Loucy (cell line): ENCODE measurements around the gene FARP1.

Experiments
- H2AFZ ChIP-seq: fragments of 200-600 bp; sonication (generic); 2 replicates; pipeline ENCODE4 v1.6.0; 2016; ENCODE audit warnings: antibody characterized with exemption, mild to moderate bottlenecking, low read length, moderate library complexity
- H3F3A ChIP-seq: fragments of 200-600 bp; 2 replicates; pipeline ENCODE4 v1.6.0; 2016; ENCODE audit warnings: antibody characterized with exemption, low read depth, mild to moderate bottlenecking
- H3K27me3 ChIP-seq: fragments of 200-600 bp; sonication (generic); 2 replicates; pipeline ENCODE4 v1.6.1; 2014; ENCODE audit warnings: low read length, mild to moderate bottlenecking; ENCODE audit not compliant: insufficient read depth, poor library complexity, severe bottlenecking
- H3K36me3 ChIP-seq: fragments of 200-600 bp; sonication (generic); 2 replicates; pipeline ENCODE4 v1.6.1; 2016; ENCODE audit warnings: low read length; ENCODE audit not compliant: insufficient read depth
- H3K4me1 ChIP-seq: fragments of 200-600 bp; sonication (generic); 2 replicates; pipeline ENCODE4 v1.5.1; 2014; ENCODE audit warnings: low read length, mild to moderate bottlenecking; ENCODE audit not compliant: insufficient read depth, poor library complexity, severe bottlenecking
- H3K4me2 ChIP-seq: fragments of 200-600 bp; sonication (generic); 2 replicates; pipeline ENCODE4 v1.6.0; 2014; ENCODE audit warnings: antibody characterized with exemption, low read length, low read depth, mild to moderate bottlenecking; ENCODE audit not compliant: poor library complexity, severe bottlenecking
- H3K4me3 ChIP-seq: fragments of 200-600 bp; sonication (generic); 2 replicates; pipeline ENCODE4 v1.5.1; 2014; ENCODE audit warnings: low read length, mild to moderate bottlenecking, mixed read lengths; ENCODE audit not compliant: poor library complexity, severe bottlenecking
- H3K79me2 ChIP-seq: fragments of 200-600 bp; sonication (generic); 2 replicates; pipeline ENCODE4 v1.6.1; 2014; ENCODE audit warnings: low read length; ENCODE audit not compliant: insufficient read depth
- H3K9ac ChIP-seq: fragments of 200-600 bp; sonication (generic); 2 replicates; pipeline ENCODE4 v1.6.0; 2014; ENCODE audit warnings: mild to moderate bottlenecking, low read depth, low read length, moderate library complexity; ENCODE audit not compliant: poor library complexity, severe bottlenecking
- H3K9me2 ChIP-seq: fragments of 200-600 bp; sonication (generic); replicated peaks from 2 replicates; pipeline ENCODE4 v1.6.1; 2016; ENCODE audit warnings: low read depth, low read length, mixed read lengths
- H3K9me3 ChIP-seq: fragments of 200-600 bp; sonication (generic); 2 replicates; pipeline ENCODE4 v1.6.1; 2014; ENCODE audit warnings: mild to moderate bottlenecking, antibody characterized with exemption, low read length, low read depth; ENCODE audit not compliant: insufficient read depth
- H4K20me1 ChIP-seq: fragments of 200-600 bp; sonication (generic); 2 replicates; pipeline ENCODE4 v1.6.0; 2014; ENCODE audit warnings: antibody characterized with exemption, low read length, mild to moderate bottlenecking; ENCODE audit not compliant: insufficient read depth, poor library complexity, severe bottlenecking
- CTCF ChIP-seq: fragments of 200-600 bp; sonication (generic); conservative IDR thresholded peaks from 2 replicates; pipeline ENCODE4 v1.5.1; 2014; ENCODE audit warnings: mild to moderate bottlenecking, antibody characterized with exemption, low read length
- EZH2phosphoT487 ChIP-seq: fragments of 200-600 bp; IDR thresholded peaks from 2 replicates; pipeline ENCODE4 v1.6.1; 2018; ENCODE audit warnings: antibody characterized with exemption, mild to moderate bottlenecking, moderate library complexity, borderline replicate concordance

FARP1 gene

GRCh38 chr13:98415326-98416070, 272.6 kb downstream of the FARP1 start:
- no peak overlapping the region for H3K4me3 ChIP-seq
- no peaks in the 10 kb centered on the region for H3K79me2 ChIP-seq
- no peaks in the 10 kb centered on the region for H3K9me2 ChIP-seq
- no peak for TF ChIP-seq EZH2phosphoT487
- no peak overlapping the region for H3K4me2 ChIP-seq
- H3K9ac ChIP-seq: no peak overlapping the region
- H4K20me1 ChIP-seq: no peaks in the 10 kb centered on the region
- no peak overlapping the region for H2AFZ ChIP-seq
- H3K36me3 ChIP-seq: no peaks in the 10 kb centered on the region
- no peaks in the 10 kb centered on the region for H3F3A ChIP-seq
- H3K4me1 ChIP-seq: peaks cover 11% of the 10 kb centered on the region
- H3K9me3 ChIP-seq: no peaks in the 10 kb centered on the region
- H3K27me3 ChIP-seq: no peaks in the 10 kb centered on the region

- no peak overlapping the region for H3K9ac ChIP-seq
- H3K36me3 ChIP-seq: no peaks in the 10 kb centered on the region
- no peaks in the 10 kb centered on the region for H3K79me2 ChIP-seq
- H3K4me2 ChIP-seq: no peak overlapping the region
- peaks cover 11% of the 10 kb centered on the region for H3K4me1 ChIP-seq
- H3F3A ChIP-seq: no peaks in the 10 kb centered on the region
- no peak overlapping the region for H2AFZ ChIP-seq
- no peaks in the 10 kb centered on the region for H3K9me3 ChIP-seq
- no peaks in the 10 kb centered on the region for H3K27me3 ChIP-seq
- TF ChIP-seq EZH2phosphoT487 (no peak), CTCF (no peak)
- no peaks in the 10 kb centered on the region for H4K20me1 ChIP-seq
- H3K4me3 ChIP-seq: no peak overlapping the region
- H3K9me2 ChIP-seq: no peaks in the 10 kb centered on the region
These were observed 273.5 kb downstream of the FARP1 start for GRCh38 chr13:98416408-98416807.

GRCh38 chr13:98419786-98420553, 277.1 kb downstream of the FARP1 start:
- H3K4me2 ChIP-seq: no peak overlapping the region
- TF ChIP-seq CTCF: no peak
- no peak for TF ChIP-seq EZH2phosphoT487
- H3K4me3 ChIP-seq: no peak overlapping the region
- H2AFZ ChIP-seq: no peak overlapping the region
- no peaks in the 10 kb centered on the region for H3K9me2 ChIP-seq
- H3K9me3 ChIP-seq: no peaks in the 10 kb centered on the region
- H4K20me1 ChIP-seq: no peaks in the 10 kb centered on the region
- no peaks in the 10 kb centered on the region for H3F3A ChIP-seq
- H3K4me1 ChIP-seq: no peaks in the 10 kb centered on the region
- H3K36me3 ChIP-seq: no peaks in the 10 kb centered on the region
- no peaks in the 10 kb centered on the region for H3K27me3 ChIP-seq
- H3K79me2 ChIP-seq: no peaks in the 10 kb centered on the region
- no peak overlapping the region for H3K9ac ChIP-seq
